OCI-LY7 (cell line): ENCODE results near the gene FBRSL1. TPM values are rescaled to one million over a fixed set of nuclear protein-coding genes. Genes with fewer than 3 reads are reported as not detected.

Experiments used
- BruUV-seq: library from RNA; stranded (reverse); fragments of 400-500 nt; replicated peaks from 2 replicates; lab custom pipeline; 2021; lab: Mats Ljungman, UMichigan
- CTCF ChIA-PET: fragments of 300-600 bp; sonication (Branson Sonifier 250); formaldehyde crosslinking; loops from one replicate; lab custom pipeline; 2022; ENCODE audit warnings: antibody characterized with exemption; ENCODE audit not compliant: unreplicated experiment; lab: Charles Lee
- POLR2A ChIA-PET: fragments of 300-600 bp; sonication (Branson Sonifier 250); formaldehyde crosslinking; loops from one replicate; lab custom pipeline; 2022; ENCODE audit warnings: antibody characterized with exemption; lab: Charles Lee
- DNase-seq: peaks from one replicate; pipeline ENCODE4 v3.0.0-alpha.2; 2015; ENCODE audit warnings: low spot score
- H2AFZ ChIP-seq: fragments of 200-600 bp; sonication (generic), shearing (Covaris generic); 2 replicates; pipeline ENCODE4 v1.6.1; 2014; ENCODE audit warnings: mild to moderate bottlenecking, antibody characterized with exemption, low read length, moderate library complexity
- H3K27ac ChIP-seq: fragments of 200-600 bp; sonication (generic); 2 replicates; pipeline ENCODE4 v1.5.1; 2014; ENCODE audit warnings: mixed run types, low read depth, mild to moderate bottlenecking, moderate library complexity, low read length, inconsistent platforms; ENCODE audit not compliant: poor library complexity, severe bottlenecking
- H3K36me3 ChIP-seq: fragments of 200-600 bp; sonication (generic); 2 replicates; pipeline ENCODE4 v1.6.1; 2014; ENCODE audit warnings: mild to moderate bottlenecking, antibody characterized with exemption, low read length, moderate library complexity, mixed read lengths; ENCODE audit not compliant: insufficient read depth
- H3K4me1 ChIP-seq: fragments of 200-600 bp; sonication (generic); 2 replicates; pipeline ENCODE4 v1.5.1; 2014; ENCODE audit warnings: mild to moderate bottlenecking, low read length; ENCODE audit not compliant: insufficient read depth, poor library complexity, severe bottlenecking
- H3K4me2 ChIP-seq: fragments of 200-600 bp; sonication (generic); 2 replicates; pipeline ENCODE4 v1.6.1; 2014; ENCODE audit warnings: mild to moderate bottlenecking, low read length
- H3K4me3 ChIP-seq: fragments of 200-600 bp; sonication (generic); 2 replicates; pipeline ENCODE4 v1.5.1; 2014; ENCODE audit warnings: mild to moderate bottlenecking, low read depth, low read length; ENCODE audit not compliant: poor library complexity, severe bottlenecking
- H3K79me2 ChIP-seq: fragments of 200-600 bp; sonication (generic); 2 replicates; pipeline ENCODE4 v1.6.1; 2016; ENCODE audit warnings: low read depth, mild to moderate bottlenecking, low read length, moderate library complexity, mixed read lengths; ENCODE audit not compliant: insufficient read depth
- H3K9me2 ChIP-seq: fragments of 200-600 bp; sonication (generic); 2 replicates; pipeline ENCODE4 v1.6.1; 2016; ENCODE audit warnings: mild to moderate bottlenecking, low read length, mixed read lengths; ENCODE audit not compliant: insufficient read depth
- H3K9me3 ChIP-seq: fragments of 200-600 bp; sonication (generic); 2 replicates; pipeline ENCODE4 v1.6.1; 2014; ENCODE audit warnings: mild to moderate bottlenecking, mixed run types, low read length, mixed read lengths
- H4K20me1 ChIP-seq: fragments of 200-600 bp; sonication (generic); 2 replicates; pipeline ENCODE4 v1.6.1; 2014; ENCODE audit warnings: mild to moderate bottlenecking, antibody characterized with exemption, low read length, moderate library complexity, mixed read lengths; ENCODE audit not compliant: insufficient read depth
- EZH2phosphoT487 ChIP-seq: fragments of 200-600 bp; sonication (generic); IDR thresholded peaks from 2 replicates; pipeline ENCODE4 v1.6.1; 2018; ENCODE audit warnings: low read depth, borderline replicate concordance, mild to moderate bottlenecking, mixed run types, antibody characterized with exemption, low read length, moderate library complexity, mixed read lengths
- intact Hi-C: fragments of 100-400 bp; cut with micrococcal nuclease; formaldehyde crosslinking; loops from one replicate; pipeline ENCODE4 v1.10.0; 2022; ENCODE audit not compliant: unreplicated experiment
- total RNA-seq, 2 experiments: library from RNA; depleted of rRNA in 1 of 2; stranded (reverse); fragments of >200 nt in 1 of 2; shearing (Covaris generic) in 1 of 2; gene quantifications; 2 replicates each; pipeline ENCODE4 v1.2.3, GENCODE V29; 2014 to 2022
- TF ChIP-seq, protein P1 (sequence below): fragments of 200-600 bp; sonication (generic); conservative IDR thresholded peaks from 2 replicates; pipeline ENCODE4 v1.5.1; 2014; ENCODE audit warnings: mild to moderate bottlenecking, antibody characterized with exemption, low read length, moderate library complexity, mixed read lengths

The FBRSL1 gene
- total RNA-seq, 2 experiments from 2014 or later: 24.6 to 87.8 TPM

GRCh38 chr12:132541200-132541599, 51.2 kb downstream of the FBRSL1 start:
- no peak overlapping the region for H3K4me2 ChIP-seq
- no peak overlapping the region for H3K27ac ChIP-seq
- H3K4me1 ChIP-seq: peaks cover 3% of the 10 kb centered on the region
- POLR2A ChIA-PET: no interaction called here
- H3K4me3 ChIP-seq: no peak overlapping the region
- no peaks in the 10 kb centered on the region for H3K9me2 ChIP-seq
- H4K20me1 ChIP-seq: no peaks in the 10 kb centered on the region
- no peak for DNase-seq
- TF ChIP-seq, protein P1, sequence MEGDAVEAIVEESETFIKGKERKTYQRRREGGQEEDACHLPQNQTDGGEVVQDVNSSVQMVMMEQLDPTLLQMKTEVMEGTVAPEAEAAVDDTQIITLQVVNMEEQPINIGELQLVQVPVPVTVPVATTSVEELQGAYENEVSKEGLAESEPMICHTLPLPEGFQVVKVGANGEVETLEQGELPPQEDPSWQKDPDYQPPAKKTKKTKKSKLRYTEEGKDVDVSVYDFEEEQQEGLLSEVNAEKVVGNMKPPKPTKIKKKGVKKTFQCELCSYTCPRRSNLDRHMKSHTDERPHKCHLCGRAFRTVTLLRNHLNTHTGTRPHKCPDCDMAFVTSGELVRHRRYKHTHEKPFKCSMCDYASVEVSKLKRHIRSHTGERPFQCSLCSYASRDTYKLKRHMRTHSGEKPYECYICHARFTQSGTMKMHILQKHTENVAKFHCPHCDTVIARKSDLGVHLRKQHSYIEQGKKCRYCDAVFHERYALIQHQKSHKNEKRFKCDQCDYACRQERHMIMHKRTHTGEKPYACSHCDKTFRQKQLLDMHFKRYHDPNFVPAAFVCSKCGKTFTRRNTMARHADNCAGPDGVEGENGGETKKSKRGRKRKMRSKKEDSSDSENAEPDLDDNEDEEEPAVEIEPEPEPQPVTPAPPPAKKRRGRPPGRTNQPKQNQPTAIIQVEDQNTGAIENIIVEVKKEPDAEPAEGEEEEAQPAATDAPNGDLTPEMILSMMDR: no peak
- TF ChIP-seq EZH2phosphoT487: no peak
- CTCF ChIA-PET: no interaction called here
- no peaks in the 10 kb centered on the region for H3K79me2 ChIP-seq
- intact Hi-C loops: no loop called here
- H3K36me3 ChIP-seq: no peaks in the 10 kb centered on the region
- H3K9me3 ChIP-seq: no peaks in the 10 kb centered on the region
- BruUV-seq: no TSS peak
- H2AFZ ChIP-seq: no peak overlapping the region

GRCh38 chr12:132541996-132542395, 52.0 kb downstream of the FBRSL1 start:
- Histone ChIP-seq H3K27ac (no peak overlapping the region), H3K4me1 (peaks cover 3% of the 10 kb centered on the region), H2AFZ (no peak overlapping the region), H3K36me3 (no peaks in the 10 kb centered on the region), H3K79me2 (no peaks in the 10 kb centered on the region), H3K4me2 (no peak overlapping the region), H3K9me2 (no peaks in the 10 kb centered on the region), H4K20me1 (no peaks in the 10 kb centered on the region), H3K4me3 (no peak overlapping the region), H3K9me3 (no peaks in the 10 kb centered on the region)
- POLR2A ChIA-PET: no interaction called here
- TF ChIP-seq, protein P1: no peak
- no peak for TF ChIP-seq EZH2phosphoT487
- no peak for DNase-seq
- intact Hi-C loops: no loop called here
- BruUV-seq: no TSS peak
- CTCF ChIA-PET: no interaction called here

GRCh38 chr12:132542661-132543060, 52.7 kb downstream of the FBRSL1 start:
- no peak for DNase-seq
- Histone ChIP-seq H3K79me2 (no peaks in the 10 kb centered on the region), H3K36me3 (no peaks in the 10 kb centered on the region), H2AFZ (no peak overlapping the region), H3K4me2 (no peak overlapping the region), H4K20me1 (no peaks in the 10 kb centered on the region), H3K4me3 (no peak overlapping the region), H3K4me1 (peaks cover 3% of the 10 kb centered on the region), H3K27ac (no peak overlapping the region), H3K9me3 (no peaks in the 10 kb centered on the region), H3K9me2 (no peaks in the 10 kb centered on the region)
- CTCF ChIA-PET: no interaction called here
- no TSS peak for BruUV-seq
- intact Hi-C loops: no loop called here
- POLR2A ChIA-PET: no interaction called here
- TF ChIP-seq, protein P1: no peak
- TF ChIP-seq EZH2phosphoT487: no peak
